GM06990 (cell line): ENCODE measurements around the gene MAP3K5.

ENCODE experiments used
- DNase-seq: peaks from one replicate; pipeline ENCODE4 v3.0.0-alpha.2; 2011; ENCODE audit not compliant: insufficient read length; ENCODE audit errors: extremely low read depth
- H3K27me3 ChIP-seq: replicated peaks from 2 replicates; pipeline ENCODE4 v1.6.0; 2011; ENCODE audit warnings: low read length; ENCODE audit not compliant: control insufficient read depth, insufficient read depth
- H3K36me3 ChIP-seq: 2 replicates; pipeline ENCODE4 v1.5.1; 2011; ENCODE audit warnings: low read length; ENCODE audit not compliant: control insufficient read depth, insufficient read depth
- H3K4me3 ChIP-seq: replicated peaks from 2 replicates; pipeline ENCODE4 v1.5.1; 2011; ENCODE audit warnings: low read depth, mild to moderate bottlenecking, control low read depth, low read length
- TF ChIP-seq, protein P1 (sequence below): IDR thresholded peaks from 2 replicates; pipeline ENCODE4 v1.5.1; 2011; ENCODE audit warnings: low read length, control low read depth, mild to moderate bottlenecking, inconsistent platforms; ENCODE audit not compliant: insufficient read depth, poor library complexity, severe bottlenecking

The MAP3K5 gene

GRCh38 chr6:136784271-136784664 lies 8.0 kb downstream of the MAP3K5 start:
- DNase-seq = no peak
- H3K27me3 ChIP-seq = no peaks in the 10 kb centered on the region
- H3K4me3 ChIP-seq = peak overlapping the region; percentile 59
- TF ChIP-seq, protein P1, sequence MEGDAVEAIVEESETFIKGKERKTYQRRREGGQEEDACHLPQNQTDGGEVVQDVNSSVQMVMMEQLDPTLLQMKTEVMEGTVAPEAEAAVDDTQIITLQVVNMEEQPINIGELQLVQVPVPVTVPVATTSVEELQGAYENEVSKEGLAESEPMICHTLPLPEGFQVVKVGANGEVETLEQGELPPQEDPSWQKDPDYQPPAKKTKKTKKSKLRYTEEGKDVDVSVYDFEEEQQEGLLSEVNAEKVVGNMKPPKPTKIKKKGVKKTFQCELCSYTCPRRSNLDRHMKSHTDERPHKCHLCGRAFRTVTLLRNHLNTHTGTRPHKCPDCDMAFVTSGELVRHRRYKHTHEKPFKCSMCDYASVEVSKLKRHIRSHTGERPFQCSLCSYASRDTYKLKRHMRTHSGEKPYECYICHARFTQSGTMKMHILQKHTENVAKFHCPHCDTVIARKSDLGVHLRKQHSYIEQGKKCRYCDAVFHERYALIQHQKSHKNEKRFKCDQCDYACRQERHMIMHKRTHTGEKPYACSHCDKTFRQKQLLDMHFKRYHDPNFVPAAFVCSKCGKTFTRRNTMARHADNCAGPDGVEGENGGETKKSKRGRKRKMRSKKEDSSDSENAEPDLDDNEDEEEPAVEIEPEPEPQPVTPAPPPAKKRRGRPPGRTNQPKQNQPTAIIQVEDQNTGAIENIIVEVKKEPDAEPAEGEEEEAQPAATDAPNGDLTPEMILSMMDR = no peak
- H3K36me3 ChIP-seq = peaks cover 7% of the 10 kb centered on the region; the same call in 1 of the 2 replicates

DNA sequence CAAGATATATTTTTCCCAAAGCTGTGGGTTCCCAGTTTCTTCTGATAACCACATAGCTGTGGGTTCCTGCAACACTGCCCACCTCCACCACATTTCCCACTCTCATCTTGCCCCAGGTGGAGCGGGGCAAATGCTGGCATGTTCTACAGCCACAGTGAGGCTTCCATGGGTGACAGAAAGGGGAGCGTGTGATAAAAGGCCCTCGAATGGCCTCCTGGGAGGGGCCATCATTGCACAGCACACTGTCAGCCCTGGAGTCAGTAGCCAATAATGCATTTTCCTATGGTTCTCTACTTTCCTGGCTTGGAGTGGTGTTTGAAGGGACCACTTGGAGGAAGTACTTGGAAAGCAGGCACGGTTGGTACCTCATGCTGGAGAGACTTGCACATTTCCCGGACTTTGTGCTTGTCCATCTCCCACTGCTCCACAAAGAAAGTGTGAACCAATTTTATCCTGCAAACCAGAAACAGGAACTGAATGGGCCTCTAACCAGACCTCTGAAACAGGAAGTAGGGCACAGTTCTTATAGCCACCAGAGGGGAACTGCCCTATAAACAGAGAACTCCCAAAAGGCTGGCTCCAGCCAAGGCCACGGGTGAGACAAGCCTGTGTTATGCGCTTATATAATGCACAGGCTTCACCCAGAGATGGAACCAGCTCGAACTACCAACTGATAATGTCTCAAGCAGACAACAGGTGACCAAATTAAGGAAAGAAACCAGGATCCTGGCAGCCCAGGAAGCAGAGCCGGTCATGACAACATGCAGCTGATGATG lies 8.6 kb downstream of the MAP3K5 start:
- H3K4me3 ChIP-seq = peak overlapping the region; percentile 59
- TF ChIP-seq, protein P1 = no peak
- peaks cover 7% of the 10 kb centered on the region; the same call in 1 of the 2 replicates for H3K36me3 ChIP-seq
- H3K27me3 ChIP-seq = no peaks in the 10 kb centered on the region
- peak; percentile 48 for DNase-seq

DNA sequence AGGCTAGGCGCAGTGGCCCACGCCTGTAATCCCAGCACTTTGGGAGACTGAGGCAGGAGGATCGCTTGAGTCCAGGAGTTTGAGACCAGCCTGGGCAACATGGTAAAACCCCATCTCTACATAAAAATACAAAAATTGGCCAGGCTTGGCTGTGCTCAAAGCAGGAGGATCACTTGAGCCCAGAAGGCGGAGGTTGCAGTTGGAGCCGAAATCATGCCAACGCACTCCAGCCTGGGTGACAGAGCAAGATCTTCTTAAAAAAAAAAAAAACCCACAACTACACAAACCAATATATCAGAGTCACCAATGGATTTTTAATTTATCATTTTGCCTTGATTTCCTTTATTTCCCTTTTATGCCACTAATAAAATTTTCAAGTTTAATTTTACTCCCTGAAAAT lies 9.3 kb downstream of the MAP3K5 start:
- no peak for DNase-seq
- Histone ChIP-seq H3K4me3 (no peak overlapping the region), H3K36me3 (peaks cover 7% of the 10 kb centered on the region; the same call in 1 of the 2 replicates), H3K27me3 (no peaks in the 10 kb centered on the region)
- TF ChIP-seq, protein P1 = no peak

DNA sequence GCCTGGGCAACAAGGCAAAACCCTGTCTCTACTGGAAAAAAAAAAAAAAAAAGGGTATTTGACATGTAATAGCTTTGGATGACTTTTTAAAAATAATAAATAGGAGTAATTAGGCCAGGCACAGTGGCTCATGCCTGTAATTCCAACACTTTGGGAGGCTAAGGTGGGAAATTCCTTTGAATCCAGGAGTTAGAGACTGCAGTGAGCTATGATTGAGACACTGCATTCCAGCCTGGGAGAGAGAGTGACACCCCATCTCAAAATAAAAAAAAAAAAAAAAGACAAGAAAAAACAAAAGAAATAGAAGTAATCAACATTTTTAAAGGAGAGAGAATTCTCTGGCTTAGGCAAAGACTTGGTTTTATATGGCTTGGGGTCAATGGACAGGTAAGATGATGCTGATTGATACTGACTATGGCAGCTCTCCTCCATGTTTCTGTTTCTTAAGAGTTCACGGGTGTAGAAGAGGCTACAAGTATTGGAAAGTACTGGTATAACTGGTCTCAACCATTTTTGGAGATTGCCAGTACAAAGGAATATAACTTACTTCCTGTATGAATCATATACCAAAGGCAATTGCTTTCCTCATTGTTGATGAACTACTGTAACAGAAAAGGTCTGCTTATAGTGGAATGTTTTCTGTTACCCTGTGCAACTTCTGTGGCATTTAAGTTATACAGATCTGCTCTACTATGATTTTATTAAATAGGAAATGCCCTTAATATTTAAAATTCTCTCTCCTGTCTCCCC lies 10.1 kb downstream of the MAP3K5 start:
- H3K36me3 ChIP-seq = peaks cover 7% of the 10 kb centered on the region; the same call in 1 of the 2 replicates
- TF ChIP-seq, protein P1 = no peak
- no peak overlapping the region for H3K4me3 ChIP-seq
- H3K27me3 ChIP-seq = no peaks in the 10 kb centered on the region
- DNase-seq = no peak

GRCh38 chr6:136780972-136781371 lies 11.3 kb downstream of the MAP3K5 start:
- TF ChIP-seq, protein P1 = no peak
- Histone ChIP-seq H3K27me3 (no peaks in the 10 kb centered on the region), H3K4me3 (no peak overlapping the region), H3K36me3 (peaks cover 7% of the 10 kb centered on the region; the same call in 1 of the 2 replicates)
- no peak for DNase-seq
